ENCODE data around the gene NAGPA. TPM values are rescaled to one million over a fixed set of nuclear protein-coding genes. Genes with fewer than 3 reads are reported as not detected.

The NAGPA gene
- total and polyA plus RNA-seq, 2 of the 8 experiments (the other 6 are each of a cell fraction or from before 2014, with no cell fraction given): 10.1 to 13.2 TPM

DNA sequence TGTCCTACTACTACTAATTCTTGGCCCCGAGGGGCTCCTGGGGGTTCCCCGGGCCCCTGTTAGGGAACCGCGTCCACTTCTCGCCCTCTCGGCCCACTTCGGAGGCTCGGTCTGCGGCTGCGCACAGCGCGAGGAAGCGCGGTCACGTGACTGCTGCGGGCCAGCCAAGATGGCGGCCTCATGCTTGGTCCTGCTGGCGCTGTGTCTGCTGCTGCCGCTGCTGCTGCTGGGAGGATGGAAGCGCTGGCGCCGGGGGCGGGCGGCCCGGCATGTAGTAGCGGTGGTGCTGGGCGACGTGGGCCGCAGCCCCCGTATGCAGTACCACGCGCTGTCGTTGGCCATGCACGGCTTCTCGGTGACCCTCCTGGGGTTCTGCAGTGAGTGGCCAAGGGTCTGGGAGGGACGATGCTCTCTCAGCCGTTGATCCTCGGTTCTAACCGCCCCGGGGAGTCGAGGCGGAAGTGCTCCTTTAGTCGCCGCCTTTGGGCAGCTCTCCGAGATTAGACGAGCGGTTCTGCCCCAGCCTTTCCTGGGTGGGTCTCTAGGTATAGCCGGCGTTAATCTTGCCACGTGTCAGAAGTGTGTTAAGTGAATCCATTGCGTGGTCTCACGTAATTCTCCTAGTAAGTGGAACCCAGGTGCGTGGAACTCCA is 38.1 kb upstream of the NAGPA start, which contains the start of gene ALG1 (continued):
- TF ChIP-seq EGR1 (IDR thresholded peaks at IDR 0.05; ENCODE audit: borderline replicate concordance, low read depth, low read length) (no peak), SIN3A (conservative IDR thresholded peaks at IDR 0.05 in 1 of 2, IDR thresholded peaks at IDR 0.05 in 1 of 2; ENCODE audit: low read depth in 1 of 2, low read length in 2 of 2) (peak in 1 of 2 experiments; percentile 74; a peak in 1 of 4 replicates), TBP (IDR thresholded peaks at IDR 0.05; ENCODE audit: low read depth, low read length) (peak; percentile 80), SUZ12 (IDR thresholded peaks at IDR 0.05; ENCODE audit: low read length) (no peak), POLR2AphosphoS5 (IDR thresholded peaks at IDR 0.05; ENCODE audit: low read depth, low read length) (peak; percentile 96), CHD2 (IDR thresholded peaks at IDR 0.05; ENCODE audit: low read length) (no peak), BCL11A (IDR thresholded peaks at IDR 0.05; ENCODE audit: low read depth in 2 of 2, low read length in 2 of 2) (no peak), NANOG (IDR thresholded peaks at IDR 0.05; ENCODE audit: insufficient read depth, low read depth, low read length, poor library complexity, severe bottlenecking) (no peak), GABPA (IDR thresholded peaks at IDR 0.05; ENCODE audit: borderline replicate concordance, insufficient read depth, low read length) (no peak), BACH1 (IDR thresholded peaks at IDR 0.05; ENCODE audit: low read length) (no peak)
- TF ChIP-seq, protein P1, sequence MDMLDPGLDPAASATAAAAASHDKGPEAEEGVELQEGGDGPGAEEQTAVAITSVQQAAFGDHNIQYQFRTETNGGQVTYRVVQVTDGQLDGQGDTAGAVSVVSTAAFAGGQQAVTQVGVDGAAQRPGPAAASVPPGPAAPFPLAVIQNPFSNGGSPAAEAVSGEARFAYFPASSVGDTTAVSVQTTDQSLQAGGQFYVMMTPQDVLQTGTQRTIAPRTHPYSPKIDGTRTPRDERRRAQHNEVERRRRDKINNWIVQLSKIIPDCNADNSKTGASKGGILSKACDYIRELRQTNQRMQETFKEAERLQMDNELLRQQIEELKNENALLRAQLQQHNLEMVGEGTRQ (IDR thresholded peaks at IDR 0.05; ENCODE audit: low read length): peak; percentile 97

All from H1 (cell line).